HepG2 (cell line): ENCODE data around the gene SEPTIN10. TPM values are rescaled to one million over a fixed set of nuclear protein-coding genes. Genes with fewer than 3 reads are reported as not detected.
A peak's percentile ranks its signal among the peaks of the same experiment; 100 is the strongest.

ENCODE experiments used
- ATF6 ChIP-seq: sonication (generic); formaldehyde crosslinking; conservative IDR thresholded peaks from 2 replicates; pipeline ENCODE4 v1.4.0; 2020; ENCODE audit warnings: missing genetic modification reagents
- FLYWCH1 ChIP-seq: sonication (generic); formaldehyde crosslinking; IDR thresholded peaks from 2 replicates; pipeline ENCODE4 v1.8.1; 2023; ENCODE audit warnings: mild to moderate bottlenecking, missing genetic modification reagents
- GLMP ChIP-seq: sonication (generic); formaldehyde crosslinking; IDR thresholded peaks from 2 replicates; pipeline ENCODE4 v1.9.0; 2021; ENCODE audit warnings: missing genetic modification reagents, mild to moderate bottlenecking, borderline replicate concordance
- GZF1 ChIP-seq: sonication (generic); formaldehyde crosslinking; IDR thresholded peaks from 2 replicates; pipeline ENCODE4 v1.5.1; 2020; ENCODE audit warnings: mild to moderate bottlenecking, missing genetic modification reagents
- HBP1 ChIP-seq: IDR thresholded peaks from 2 replicates; pipeline ENCODE4 v1.6.1; 2016; ENCODE audit warnings: low read depth, control low read depth
- HDAC6 ChIP-seq: fragments of 200-600 bp; sonication (generic); IDR thresholded peaks from 2 replicates; pipeline ENCODE4 v1.7.0; 2017; ENCODE audit warnings: mild to moderate bottlenecking, antibody characterized with exemption, low read length, low read depth
- HOXA7 ChIP-seq: sonication (generic); formaldehyde crosslinking; IDR thresholded peaks from 2 replicates; pipeline ENCODE4 v1.8.1; 2022; ENCODE audit warnings: mild to moderate bottlenecking, missing genetic modification reagents, moderate library complexity
- MLLT10 ChIP-seq: sonication (generic); formaldehyde crosslinking; IDR thresholded peaks from 2 replicates; pipeline ENCODE4 v1.4.0; 2020; ENCODE audit warnings: missing genetic modification reagents
- MYNN ChIP-seq: sonication (generic); formaldehyde crosslinking; IDR thresholded peaks from 2 replicates; pipeline ENCODE4 v1.4.0; 2020; ENCODE audit warnings: mild to moderate bottlenecking, low read depth, missing genetic modification reagents
- NFATC3 ChIP-seq: sonication (generic); formaldehyde crosslinking; IDR thresholded peaks from 2 replicates; pipeline ENCODE4 v1.5.1; 2020; ENCODE audit warnings: mild to moderate bottlenecking, missing genetic modification reagents
- REL ChIP-seq: sonication (generic); formaldehyde crosslinking; conservative IDR thresholded peaks from 2 replicates; pipeline ENCODE4 v1.8.0; 2022; ENCODE audit warnings: mild to moderate bottlenecking, missing genetic modification reagents, moderate library complexity
- RFXAP ChIP-seq: sonication (generic); formaldehyde crosslinking; IDR thresholded peaks from 2 replicates; pipeline ENCODE4 v1.4.0; 2020; ENCODE audit warnings: missing genetic modification reagents, borderline replicate concordance
- SP2 ChIP-seq: sonication (generic); formaldehyde crosslinking; IDR thresholded peaks from 2 replicates; pipeline ENCODE4 v1.5.1; 2020; ENCODE audit warnings: mild to moderate bottlenecking, missing genetic modification reagents
- SRY ChIP-seq: sonication (generic); formaldehyde crosslinking; IDR thresholded peaks from 2 replicates; pipeline ENCODE4 v1.8.0; 2022; ENCODE audit warnings: mild to moderate bottlenecking, missing genetic modification reagents
- TAF15 ChIP-seq: fragments of 200-400 bp; formaldehyde crosslinking; IDR thresholded peaks from one replicate; pipeline ENCODE4 v1.6.1; 2018; ENCODE audit warnings: mild to moderate bottlenecking, low read depth, low read length; ENCODE audit not compliant: poor library complexity, severe bottlenecking
- TFDP1 ChIP-seq: IDR thresholded peaks from 2 replicates; pipeline ENCODE4 v1.6.1; 2016; ENCODE audit warnings: missing compliant biosample characterization, missing genetic modification reagents, borderline replicate concordance
- TOE1 ChIP-seq: sonication (generic); formaldehyde crosslinking; IDR thresholded peaks from 2 replicates; pipeline ENCODE4 v1.4.0; 2020; ENCODE audit warnings: mild to moderate bottlenecking, missing genetic modification reagents
- YY1 ChIP-seq: IDR thresholded peaks from 2 replicates; pipeline ENCODE4 v1.6.1; 2011; ENCODE audit warnings: low read length, low read depth, moderate library complexity, mild to moderate bottlenecking; ENCODE audit not compliant: insufficient read depth, insufficient replicate concordance
- ZNF232 ChIP-seq: sonication (generic); formaldehyde crosslinking; IDR thresholded peaks from 2 replicates; pipeline ENCODE4 v1.4.0; 2020; ENCODE audit warnings: missing genetic modification reagents, borderline replicate concordance
- ZNF263 ChIP-seq: sonication (generic); formaldehyde crosslinking; IDR thresholded peaks from 2 replicates; pipeline ENCODE4 v1.4.0; 2020; ENCODE audit warnings: missing genetic modification reagents
- ZNF331 ChIP-seq: sonication (generic); formaldehyde crosslinking; IDR thresholded peaks from 2 replicates; pipeline ENCODE4 v1.4.0; 2020; ENCODE audit warnings: missing genetic modification reagents
- ZNF546 ChIP-seq: sonication (generic); formaldehyde crosslinking; conservative IDR thresholded peaks from 2 replicates; pipeline ENCODE4 v1.8.1; 2023; ENCODE audit warnings: mild to moderate bottlenecking, missing genetic modification reagents
- ZNF558 ChIP-seq: sonication (generic); formaldehyde crosslinking; IDR thresholded peaks from 2 replicates; pipeline ENCODE4 v1.9.0; 2022; ENCODE audit warnings: mild to moderate bottlenecking, missing genetic modification reagents, borderline replicate concordance
- ZNF850 ChIP-seq: sonication (generic); formaldehyde crosslinking; conservative IDR thresholded peaks from 2 replicates; pipeline ENCODE4 v1.9.0; 2021; ENCODE audit warnings: mild to moderate bottlenecking, missing genetic modification reagents
- ZNF878 ChIP-seq: sonication (generic); formaldehyde crosslinking; IDR thresholded peaks from 2 replicates; pipeline ENCODE4 v1.8.1; 2023; ENCODE audit warnings: mild to moderate bottlenecking, missing genetic modification reagents, moderate library complexity
- polyA plus RNA-seq, 8 experiments: library from polyadenylated mRNA; depleted of rRNA in 3 of 8; stranded (reverse) in 7 of 8; unstranded in 1 of 8; fragments of >200 nt; fragmentation: Illumina TruSeq in 4 of 8; extraction: Trizol in 4 of 8; gene quantifications; 2 replicates each; pipeline versions ENCODE4 v1.2.1 to v1.2.3, GENCODE V29; 2011 to 2016; ENCODE audit warnings: low read depth in 4 of 8, missing spikeins in 1 of 8, mixed read lengths in 1 of 8; ENCODE audit not compliant: insufficient read depth in 1 of 8
- total RNA-seq, 5 experiments: library from RNA; depleted of rRNA; stranded (reverse); fragments of >200 nt; fragmentation: Illumina TruSeq; extraction: Trizol; gene quantifications; 2 replicates each; pipeline ENCODE4 v1.2.3, GENCODE V29; 2016; ENCODE audit warnings: low read depth in 1 of 5

SEPTIN10 gene
- total and polyA plus RNA-seq, 2 of the 13 experiments (the other 11 are each of a cell fraction or from before 2014, with no cell fraction given) = 45.8 to 67.5 TPM

- TF ChIP-seq FLYWCH1 (CRISPR knock-in tag) = no peak
- peak; percentile 64 for TF ChIP-seq YY1
- TF ChIP-seq GLMP (CRISPR knock-in tag) = no peak; the same call in 1 of the 2 replicates
- no peak for TF ChIP-seq MLLT10 (CRISPR knock-in tag)
- TF ChIP-seq HBP1 (CRISPR knock-in tag) = no peak; the same call in 1 of the 2 replicates
- TF ChIP-seq NFATC3 = no peak
- no peak; the same call in 1 of the 2 replicates for TF ChIP-seq SRY (CRISPR knock-in tag)
- TF ChIP-seq REL (CRISPR knock-in tag) = no peak
- no peak for TF ChIP-seq TAF15
- peak; percentile 98 for TF ChIP-seq TFDP1 (CRISPR knock-in tag)
- TF ChIP-seq MYNN (CRISPR knock-in tag) = no peak; the same call in 1 of the 2 replicates
- peak; percentile 82 for TF ChIP-seq ZNF331 (CRISPR knock-in tag)
- TF ChIP-seq ZNF558 (CRISPR knock-in tag) = peak; percentile 31; the same call in 1 of the 2 replicates
- 0 out of 2 replicates have a peak, but pooled peaks have one; percentile 4 for TF ChIP-seq ZNF878 (CRISPR knock-in tag)
- TF ChIP-seq ZNF546 (CRISPR knock-in tag) = peak; percentile 89; the same call in 1 of the 2 replicates
- peak; percentile 88 for TF ChIP-seq ZNF263 (CRISPR knock-in tag)
- peak; percentile 94 for TF ChIP-seq ZNF232 (CRISPR knock-in tag)
- TF ChIP-seq ATF6 (CRISPR knock-in tag) = no peak
- peak; percentile 48; the same call in 1 of the 2 replicates for TF ChIP-seq ZNF850 (CRISPR knock-in tag)
- TF ChIP-seq RFXAP (CRISPR knock-in tag) = peak; percentile 73
- TF ChIP-seq SP2 = peak; percentile 79
- no peak; the same call in 1 of the 2 replicates for TF ChIP-seq TOE1 (CRISPR knock-in tag)
- TF ChIP-seq HOXA7 (CRISPR knock-in tag) = no peak
- peak; percentile 68; the same call in 1 of the 2 replicates for TF ChIP-seq GZF1
- no peak for TF ChIP-seq HDAC6
These were observed at the start of gene SEPTIN10, which contains the start of gene SOWAHC (continued) for GRCh38 chr2:109613922-109614714.
